22Rv1 (cell line): Measurements from ENCODE around the gene SSBP2.

ENCODE experiments used
- CTCF ChIP-seq: fragments of 450-650 bp; IDR thresholded peaks from 2 replicates; pipeline ENCODE4 v1.5.1; 2017; ENCODE audit warnings: mild to moderate bottlenecking
- ZFX ChIP-seq: fragments of 450-650 bp; IDR thresholded peaks from 2 replicates; pipeline ENCODE4 v1.6.1; 2017; ENCODE audit warnings: antibody characterized with exemption, borderline replicate concordance

GRCh38 chr5:81577091-81577490, 173.8 kb downstream of the SSBP2 start:
- TF ChIP-seq CTCF, result no peak
- no peak for TF ChIP-seq ZFX
